Measurements from ENCODE around the gene TRIM77.
"Not testable (repeated sequence)": the region's sequence is repeated elsewhere in the genome, so short reads cannot be mapped to it uniquely, and the experiment has no call there.

Gene TRIM77

GRCh38 chr11:89736566-89736965 is 26.5 kb downstream of the TRIM77 start:
- TF ChIP-seq, protein P1, sequence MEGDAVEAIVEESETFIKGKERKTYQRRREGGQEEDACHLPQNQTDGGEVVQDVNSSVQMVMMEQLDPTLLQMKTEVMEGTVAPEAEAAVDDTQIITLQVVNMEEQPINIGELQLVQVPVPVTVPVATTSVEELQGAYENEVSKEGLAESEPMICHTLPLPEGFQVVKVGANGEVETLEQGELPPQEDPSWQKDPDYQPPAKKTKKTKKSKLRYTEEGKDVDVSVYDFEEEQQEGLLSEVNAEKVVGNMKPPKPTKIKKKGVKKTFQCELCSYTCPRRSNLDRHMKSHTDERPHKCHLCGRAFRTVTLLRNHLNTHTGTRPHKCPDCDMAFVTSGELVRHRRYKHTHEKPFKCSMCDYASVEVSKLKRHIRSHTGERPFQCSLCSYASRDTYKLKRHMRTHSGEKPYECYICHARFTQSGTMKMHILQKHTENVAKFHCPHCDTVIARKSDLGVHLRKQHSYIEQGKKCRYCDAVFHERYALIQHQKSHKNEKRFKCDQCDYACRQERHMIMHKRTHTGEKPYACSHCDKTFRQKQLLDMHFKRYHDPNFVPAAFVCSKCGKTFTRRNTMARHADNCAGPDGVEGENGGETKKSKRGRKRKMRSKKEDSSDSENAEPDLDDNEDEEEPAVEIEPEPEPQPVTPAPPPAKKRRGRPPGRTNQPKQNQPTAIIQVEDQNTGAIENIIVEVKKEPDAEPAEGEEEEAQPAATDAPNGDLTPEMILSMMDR (conservative IDR thresholded peaks at IDR 0.05; ENCODE audit: control insufficient read depth, insufficient read depth, low read depth, low read length): no peak
- DNase-seq (ENCODE audit: low read depth): no peak
- no peak overlapping the region for H3K4me3 ChIP-seq (ENCODE audit: control insufficient read depth, low read depth, low read length)

GRCh38 chr11:89737116-89737515 is 27.0 kb downstream of the TRIM77 start:
- no peak for DNase-seq (ENCODE audit: low read depth)
- no peak overlapping the region for H3K4me3 ChIP-seq (ENCODE audit: control insufficient read depth, low read depth, low read length)
- TF ChIP-seq, protein P1 (conservative IDR thresholded peaks at IDR 0.05; ENCODE audit: control insufficient read depth, insufficient read depth, low read depth, low read length): no peak

DNA sequence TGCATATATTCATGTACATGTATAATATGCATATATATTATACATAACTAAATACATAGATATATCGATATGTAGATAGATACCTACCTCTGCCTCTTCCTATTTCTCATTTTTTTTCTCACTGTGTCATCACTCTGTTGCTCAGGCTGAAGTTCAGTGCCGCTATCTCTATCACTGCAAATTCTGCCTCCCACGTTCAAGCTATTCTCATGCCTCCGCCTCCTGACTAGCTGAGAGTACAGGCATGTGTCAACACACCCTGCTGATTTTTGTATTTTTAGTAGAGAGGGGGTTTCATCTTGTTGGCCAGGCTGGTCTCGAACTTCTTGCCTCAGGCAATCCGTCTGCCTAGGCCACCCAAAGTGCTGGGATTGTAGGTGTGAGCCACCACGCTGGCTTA is 31.3 kb downstream of the TRIM77 start:
- not testable (repeated sequence) for DNase-seq (ENCODE audit: low read depth); H3K4me3 ChIP-seq (ENCODE audit: control insufficient read depth, low read depth, low read length)

- H3K4me3 ChIP-seq (ENCODE audit: control insufficient read depth, low read depth, low read length): not testable (repeated sequence)
Observed at GRCh38 chr11:89744158-89744557, 34.1 kb downstream of the TRIM77 start.

DNA sequence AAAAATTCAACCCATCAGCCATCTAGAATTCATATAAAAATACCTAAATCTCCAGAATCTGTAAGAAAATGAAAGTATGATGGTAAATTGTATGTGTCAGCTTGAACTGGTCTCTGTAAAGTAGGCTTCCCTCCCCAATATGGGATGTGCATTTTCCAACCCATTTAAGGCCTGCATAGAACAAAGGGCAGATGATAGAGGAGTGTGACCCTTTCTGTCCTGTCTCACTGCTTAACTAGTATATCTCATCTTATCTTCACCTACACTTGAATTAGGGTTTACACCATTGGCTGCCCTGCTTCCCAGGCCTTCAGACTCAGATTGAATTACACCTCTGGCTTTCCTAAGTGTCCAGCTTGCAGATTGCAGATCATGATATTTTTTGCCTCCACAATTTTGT is 40.7 kb downstream of the TRIM77 start:
- not testable (repeated sequence) for H3K4me3 ChIP-seq (ENCODE audit: control insufficient read depth, low read depth, low read length); DNase-seq (ENCODE audit: low read depth)

More at GRCh38 chr11:89744158-89744557, 34.1 kb downstream of the TRIM77 start:
- DNase-seq (ENCODE audit: low read depth): not testable (repeated sequence)
